Subcutaneous abdominal adipose tissue (tissue), 5 donors: ENCODE data around the gene GLCCI1.
A peak's percentile ranks its signal among the peaks of the same experiment; 100 is the strongest.

Experiments used
- H3K27ac ChIP-seq: one replicate; pipeline ENCODE4 v1.7.0; 2013; ENCODE audit warnings: low read depth, mild to moderate bottlenecking, inconsistent platforms, low read length, moderate library complexity
- H3K27me3 ChIP-seq, 5 donors: one replicate each; pipeline ENCODE4 v1.7.0; 2013; ENCODE audit warnings: low read length in 5 of 5, inconsistent platforms in 1 of 5; ENCODE audit not compliant: control insufficient read depth in 5 of 5, insufficient read depth in 4 of 5
- H3K36me3 ChIP-seq, 5 donors: one replicate each; pipeline ENCODE4 v1.7.0; 2013; ENCODE audit warnings: low read length in 5 of 5; ENCODE audit not compliant: control insufficient read depth in 5 of 5, insufficient read depth in 5 of 5
- H3K4me1 ChIP-seq, 5 donors: one replicate each; pipeline ENCODE4 v1.7.0; 2013; ENCODE audit warnings: low read length in 5 of 5, mild to moderate bottlenecking in 3 of 5, moderate library complexity in 1 of 5; ENCODE audit not compliant: control insufficient read depth in 5 of 5, insufficient read depth in 5 of 5
- H3K4me3 ChIP-seq, 5 donors: one replicate each; pipeline ENCODE4 v1.7.0; 2013; ENCODE audit warnings: low read length in 5 of 5, low read depth in 1 of 5
- H3K9ac ChIP-seq, 5 donors: one replicate each; pipeline ENCODE4 v1.7.0; 2013; ENCODE audit warnings: low read length in 5 of 5, mild to moderate bottlenecking in 4 of 5, moderate library complexity in 3 of 5
- H3K9me3 ChIP-seq, 5 donors: one replicate each; pipeline ENCODE4 v1.7.0; 2013; ENCODE audit warnings: low read length in 5 of 5; ENCODE audit not compliant: control insufficient read depth in 5 of 5
- donor health status: healthy.
- donor health status: healthy.
- donor health status: healthy.
- donor health status: healthy.
- donor health status: healthy.

The GLCCI1 gene

DNA sequence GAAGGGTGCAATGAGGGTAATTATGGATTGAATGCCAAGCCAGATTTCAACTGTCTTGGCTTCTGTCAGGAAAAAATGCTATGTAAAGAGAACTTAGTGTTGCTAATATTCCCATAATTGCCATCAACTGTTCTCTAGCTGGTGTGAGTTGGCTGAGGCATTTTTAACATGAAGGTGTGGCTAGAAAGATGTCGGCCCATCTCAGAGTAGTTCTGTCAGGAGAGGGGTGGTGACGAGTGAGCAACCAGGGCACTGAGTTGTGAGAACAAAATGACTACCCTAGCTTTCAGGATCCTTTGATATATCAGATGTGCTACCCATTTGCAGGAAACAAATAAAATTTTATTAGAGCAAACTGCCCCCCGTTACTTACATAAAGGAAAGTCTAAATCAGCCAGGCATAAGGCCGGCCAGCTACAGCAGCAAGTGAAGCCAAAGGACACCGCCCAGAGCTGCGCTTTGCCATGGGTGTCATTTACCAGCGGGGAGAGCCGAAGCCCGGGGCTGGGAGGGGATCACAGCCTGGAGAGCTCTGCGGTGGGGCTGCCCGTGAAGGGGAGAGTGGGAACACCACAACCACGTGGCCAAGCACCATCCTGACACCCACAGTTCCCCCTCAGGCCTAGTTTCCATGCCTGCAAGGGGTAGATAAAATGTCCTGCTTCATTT, 151.9 kb downstream of the GLCCI1 start:
- no peaks in the 10 kb centered on the region for H3K27me3 ChIP-seq
- no peak overlapping the region for H3K4me3 ChIP-seq
- no peaks in the 10 kb centered on the region for H3K9me3 ChIP-seq
- no peak overlapping the region for H3K27ac ChIP-seq
- peaks cover 0 to 15% (median 10%) of the 10 kb centered on the region in 5 donors for H3K4me1 ChIP-seq
- H3K9ac ChIP-seq: peak overlapping the region in 2 of 5 donors; percentile 2 to 22
- H3K36me3 ChIP-seq: peaks cover 0 to 38% (median 12%) of the 10 kb centered on the region in 5 donors

DNA sequence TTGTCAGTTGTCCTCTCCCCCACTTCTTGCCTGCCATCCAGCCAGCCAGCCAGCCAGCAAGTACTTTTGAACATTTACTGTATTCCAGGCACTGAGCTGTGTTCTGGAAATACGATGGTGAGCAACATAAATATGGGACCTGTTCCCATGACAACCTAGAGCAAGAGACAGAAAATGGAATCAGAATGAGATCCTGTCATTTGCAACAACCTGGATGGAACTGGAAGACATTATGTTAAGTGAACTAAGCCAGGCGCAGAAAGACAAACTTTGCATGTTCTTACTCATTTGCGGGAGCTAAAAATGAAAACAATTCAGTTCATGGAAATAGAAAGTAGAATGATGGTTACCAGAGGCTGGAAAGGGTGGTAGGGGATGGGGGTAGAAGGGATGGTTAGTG, 152.6 kb downstream of the GLCCI1 start:
- H3K4me3 ChIP-seq: no peak overlapping the region
- no peaks in the 10 kb centered on the region for H3K27me3 ChIP-seq
- no peaks in the 10 kb centered on the region for H3K9me3 ChIP-seq
- H3K9ac ChIP-seq: no peak overlapping the region
- peaks cover 0 to 21% (median 12%) of the 10 kb centered on the region in 5 donors for H3K4me1 ChIP-seq
- H3K36me3 ChIP-seq: peaks cover 0 to 44% (median 17%) of the 10 kb centered on the region in 5 donors
- H3K27ac ChIP-seq: no peak overlapping the region

DNA sequence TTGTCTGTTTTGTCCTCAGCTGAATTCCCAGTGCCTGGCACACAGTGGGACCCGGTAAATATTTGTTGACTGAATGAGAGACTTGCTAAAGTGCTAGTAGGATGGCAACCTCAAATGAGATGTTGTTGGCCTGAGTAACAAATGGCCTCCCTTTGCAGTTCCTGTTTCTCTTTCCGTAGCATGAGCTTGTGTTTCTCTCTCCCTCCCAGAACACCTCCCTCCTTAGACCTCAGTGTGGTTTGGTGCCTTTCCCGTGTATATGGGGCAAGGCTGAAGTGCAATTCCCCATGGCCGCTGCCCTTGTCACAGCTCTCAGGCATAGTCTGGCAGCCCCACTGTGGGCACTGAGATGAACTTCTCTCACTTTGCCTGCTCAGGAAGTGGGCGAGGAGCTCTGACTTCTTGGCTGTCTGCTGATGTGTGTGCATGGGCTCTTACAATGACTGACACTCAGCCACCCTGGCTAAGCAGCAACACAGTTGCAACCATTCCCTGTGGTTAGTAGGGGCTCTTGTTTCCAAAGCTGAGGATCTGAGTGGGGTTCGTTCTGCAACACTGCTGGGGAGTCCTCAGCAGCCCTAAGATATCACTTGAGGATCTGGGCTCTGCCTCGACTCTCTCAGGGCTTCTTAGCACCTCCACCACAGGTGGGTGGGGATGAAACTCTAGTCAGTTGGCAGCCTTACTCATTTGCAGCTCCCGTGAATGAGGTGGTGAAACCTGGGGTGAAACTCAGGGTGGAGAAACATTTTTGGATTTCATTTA, 157.3 kb downstream of the GLCCI1 start:
- H3K4me1 ChIP-seq: peaks cover 0 to 13% (median 4%) of the 10 kb centered on the region in 5 donors
- H3K9me3 ChIP-seq: no peaks in the 10 kb centered on the region
- peaks cover 0 to 35% (median 14%) of the 10 kb centered on the region in 5 donors for H3K36me3 ChIP-seq
- no peak overlapping the region for H3K27ac ChIP-seq
- no peaks in the 10 kb centered on the region for H3K27me3 ChIP-seq
- H3K4me3 ChIP-seq: no peak overlapping the region
- no peak overlapping the region for H3K9ac ChIP-seq

DNA sequence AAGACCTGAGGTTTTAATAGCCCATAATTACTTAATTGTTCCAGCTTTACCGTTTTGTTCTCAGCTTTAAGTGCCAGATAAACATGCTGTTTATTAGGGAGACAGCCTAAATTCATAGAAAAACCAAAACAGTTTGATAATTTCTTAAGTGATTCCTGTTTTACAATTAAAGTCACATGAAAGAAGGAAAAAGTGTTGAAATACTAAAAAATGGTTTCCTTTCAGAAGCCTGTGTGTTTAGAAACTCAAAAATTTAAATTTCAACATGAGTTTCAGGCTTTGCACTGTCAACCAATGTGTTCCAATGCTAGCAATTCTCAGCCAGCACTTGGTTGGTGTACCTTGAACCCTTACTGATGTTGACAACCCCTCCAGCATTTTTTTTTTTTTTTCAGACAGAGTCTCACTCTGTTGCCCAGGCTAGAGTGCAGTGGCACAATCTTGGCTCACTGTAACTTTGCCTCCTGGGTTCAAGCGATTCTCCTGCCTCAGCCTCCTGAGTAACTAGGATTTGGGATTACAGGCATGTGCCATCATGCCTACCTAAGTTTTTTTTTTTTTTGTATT, 158.1 kb downstream of the GLCCI1 start:
- Histone ChIP-seq H3K27ac (no peak overlapping the region), H3K27me3 (no peaks in the 10 kb centered on the region), H3K4me1 (peaks cover 0 to 11% (median 3%) of the 10 kb centered on the region in 5 donors), H3K9me3 (no peaks in the 10 kb centered on the region), H3K9ac (no peak overlapping the region), H3K4me3 (no peak overlapping the region), H3K36me3 (peaks cover 0 to 31% (median 14%) of the 10 kb centered on the region in 5 donors)

DNA sequence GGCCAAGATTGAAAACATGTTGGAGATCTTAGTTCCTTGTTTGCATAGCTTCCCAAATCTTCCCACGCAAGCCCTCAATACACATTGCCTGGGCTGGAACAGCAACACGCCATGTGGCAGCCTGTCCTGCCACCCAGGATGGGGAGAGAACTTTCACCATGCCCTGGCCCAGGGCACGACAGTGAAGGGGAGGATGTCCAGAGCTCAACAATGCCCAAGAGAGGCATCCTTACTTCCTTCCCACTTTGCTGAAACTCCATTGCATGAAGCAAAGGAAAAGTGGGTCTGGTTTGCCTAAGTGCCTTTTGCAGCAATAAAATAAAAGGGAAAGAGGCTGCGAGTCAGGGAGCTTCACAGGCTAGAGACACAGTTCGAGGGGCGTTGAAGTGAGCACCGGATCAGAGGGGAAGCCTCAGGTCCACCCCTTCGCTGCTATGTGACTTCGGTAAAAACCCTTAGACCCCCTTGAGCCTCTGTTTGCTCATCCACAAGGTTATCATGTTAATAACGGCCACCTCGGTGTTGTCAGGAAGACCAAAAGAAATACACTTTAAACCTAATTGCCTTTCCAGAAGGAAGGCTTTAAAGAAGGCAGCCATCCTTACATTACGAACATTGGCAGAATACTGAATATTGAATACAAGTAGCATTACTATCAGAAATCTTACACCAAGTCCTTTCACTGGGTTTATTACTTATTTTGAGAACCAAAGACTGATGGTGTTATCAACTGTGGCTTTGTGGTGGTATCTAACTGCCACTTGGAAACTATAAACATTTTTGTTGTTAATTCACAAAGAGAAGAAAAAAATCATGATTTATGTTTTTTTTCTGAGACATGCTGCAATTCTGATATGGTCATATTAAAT, 160.1 kb downstream of the GLCCI1 start:
- H3K4me3 ChIP-seq: no peak overlapping the region
- H3K27me3 ChIP-seq: no peaks in the 10 kb centered on the region
- H3K36me3 ChIP-seq: peaks cover 0 to 15% (median 5%) of the 10 kb centered on the region in 5 donors
- no peaks in the 10 kb centered on the region for H3K9me3 ChIP-seq
- H3K4me1 ChIP-seq: peaks cover 0 to 13% (median 4%) of the 10 kb centered on the region in 5 donors
- no peak overlapping the region for H3K27ac ChIP-seq
- H3K9ac ChIP-seq: no peak overlapping the region

DNA sequence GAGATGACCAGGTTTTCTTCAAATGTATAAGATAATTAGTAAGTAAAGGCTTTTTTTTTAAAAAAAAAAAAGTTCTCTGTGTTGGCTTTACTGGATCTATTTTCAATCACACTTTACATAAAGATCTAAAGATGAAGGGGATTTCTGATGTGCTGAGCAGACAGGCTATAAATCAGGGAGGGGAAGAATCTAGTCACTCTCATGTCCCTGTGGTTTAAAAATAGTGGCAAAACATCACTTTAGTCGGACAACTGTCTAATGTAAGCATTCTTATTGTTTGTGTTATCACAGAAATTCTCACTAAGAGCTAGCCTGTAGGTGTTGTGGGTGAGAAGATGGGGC, 160.7 kb downstream of the GLCCI1 start:
- H3K9ac ChIP-seq: no peak overlapping the region
- H3K36me3 ChIP-seq: peaks cover 0 to 15% (median 5%) of the 10 kb centered on the region in 5 donors
- no peak overlapping the region for H3K4me3 ChIP-seq
- no peaks in the 10 kb centered on the region for H3K9me3 ChIP-seq
- peaks cover 3 to 13% (median 8%) of the 10 kb centered on the region in 5 donors for H3K4me1 ChIP-seq
- no peak overlapping the region for H3K27ac ChIP-seq
- H3K27me3 ChIP-seq: no peaks in the 10 kb centered on the region

DNA sequence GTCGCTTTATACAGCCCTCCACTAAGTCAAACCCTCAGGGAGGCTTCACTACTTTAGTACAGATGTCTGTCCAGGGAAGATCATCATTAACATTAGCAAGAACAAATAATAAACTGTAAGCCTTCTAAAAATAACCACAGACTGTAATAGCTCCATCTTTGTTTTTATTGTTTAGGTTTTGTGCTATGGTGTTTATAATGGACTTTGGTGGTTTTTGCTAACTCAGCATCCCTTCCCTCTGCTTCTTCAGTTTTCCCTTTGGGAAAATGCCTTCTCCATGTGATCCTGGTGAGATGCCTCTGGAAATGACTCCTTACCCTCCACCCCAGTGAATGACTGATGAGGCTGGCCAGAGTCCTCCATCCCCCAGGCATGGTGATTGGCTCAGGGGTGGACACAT, 162.1 kb downstream of the GLCCI1 start:
- Histone ChIP-seq H3K36me3 (peaks cover 0 to 13% (median 4%) of the 10 kb centered on the region in 5 donors), H3K4me3 (no peak overlapping the region), H3K27me3 (no peaks in the 10 kb centered on the region), H3K27ac (no peak overlapping the region), H3K9ac (no peak overlapping the region), H3K9me3 (no peaks in the 10 kb centered on the region), H3K4me1 (peaks cover 4 to 12% (median 7%) of the 10 kb centered on the region in 5 donors)

DNA sequence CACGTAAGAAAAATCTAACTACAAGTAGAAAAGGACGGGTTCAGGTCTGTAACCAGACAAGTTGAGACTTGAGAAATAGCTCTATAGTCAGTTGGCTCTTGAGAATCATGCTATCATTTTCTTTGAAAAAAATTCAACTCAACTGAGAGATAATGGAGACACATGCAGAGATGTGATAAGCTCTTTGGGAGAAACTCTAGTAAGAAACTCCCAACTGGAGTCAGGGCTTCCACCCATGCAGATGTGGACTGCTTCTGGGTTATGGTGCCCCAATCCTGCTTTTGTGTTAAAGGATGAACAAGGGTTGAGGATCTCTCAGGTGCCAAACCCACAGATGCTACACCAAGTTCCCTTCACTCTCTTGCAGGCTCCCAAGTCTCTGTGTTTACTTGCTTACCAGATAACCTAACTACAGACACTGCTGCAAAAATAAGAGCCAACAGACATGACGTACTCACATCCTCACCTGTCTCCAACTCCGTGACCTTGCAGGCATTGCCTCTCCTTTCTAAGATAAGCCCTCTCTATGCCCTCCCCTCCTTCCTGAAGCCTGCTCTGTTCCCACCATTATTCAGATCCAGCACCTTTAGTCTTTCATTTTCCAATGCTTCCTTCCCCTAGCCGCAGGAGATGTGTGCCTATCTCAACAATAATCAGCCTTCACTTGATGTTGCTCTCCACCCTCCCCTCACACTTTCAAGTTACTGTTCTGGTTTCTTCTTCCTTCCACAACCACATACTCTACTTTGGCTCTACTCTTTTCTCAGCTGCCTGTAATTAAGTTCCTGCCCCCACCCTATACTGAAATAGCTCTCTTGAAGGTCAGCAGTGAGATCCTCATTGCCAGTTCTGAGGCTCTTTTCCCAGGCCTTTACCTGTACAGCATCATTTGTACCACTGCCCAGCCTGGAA, 163.4 kb downstream of the GLCCI1 start:
- Histone ChIP-seq H3K27ac (no peak overlapping the region), H3K4me1 (peaks cover 0 to 8% (median 4%) of the 10 kb centered on the region in 5 donors)

More for the DNA sequence above, 163.4 kb downstream of the GLCCI1 start:
- H3K9me3 ChIP-seq: no peaks in the 10 kb centered on the region
- no peak overlapping the region for H3K9ac ChIP-seq
- peaks cover 0 to 8% (median 4%) of the 10 kb centered on the region in 5 donors for H3K36me3 ChIP-seq
- H3K27me3 ChIP-seq: no peaks in the 10 kb centered on the region
- H3K4me3 ChIP-seq: no peak overlapping the region
